ENCODE results near the gene KIR3DL1.
"Not testable (repeated sequence)": the region's sequence is repeated elsewhere in the genome, so short reads cannot be mapped to it uniquely, and the experiment has no call there.

The KIR3DL1 gene

GRCh38 chr19:54816251-54816650 is at the start of gene KIR3DL1:
Gene KIR3DL1, plus strand, starts transcription at chr19:54816468.
- not testable (repeated sequence) for DNase-seq

DNA sequence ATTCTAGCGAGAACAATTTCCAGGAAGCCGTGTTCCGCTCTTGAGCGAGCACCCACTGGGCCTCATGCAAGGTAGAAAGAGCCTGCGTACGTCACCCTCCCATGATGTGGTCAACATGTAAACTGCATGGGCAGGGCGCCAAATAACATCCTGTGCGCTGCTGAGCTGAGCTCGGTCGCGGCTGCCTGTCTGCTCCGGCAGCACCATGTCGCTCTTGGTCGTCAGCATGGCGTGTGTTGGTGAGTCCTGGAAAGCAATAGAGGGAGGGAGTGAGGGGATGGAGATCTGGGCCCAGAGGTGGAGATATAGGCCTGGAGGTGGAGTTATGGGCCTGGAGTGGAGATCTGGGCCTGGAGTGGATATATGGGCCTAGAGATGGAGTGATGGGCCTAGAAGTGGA is 46.6 kb upstream of the KIR3DL1 start, which contains the start of gene KIR2DL1:
TSS of gene KIR2DL1 (plus strand) at position 148 of the 400 bp plus-strand sequence. CDS start at position 206, 58 bp downstream.
- DNase-seq = not testable (repeated sequence)

DNA sequence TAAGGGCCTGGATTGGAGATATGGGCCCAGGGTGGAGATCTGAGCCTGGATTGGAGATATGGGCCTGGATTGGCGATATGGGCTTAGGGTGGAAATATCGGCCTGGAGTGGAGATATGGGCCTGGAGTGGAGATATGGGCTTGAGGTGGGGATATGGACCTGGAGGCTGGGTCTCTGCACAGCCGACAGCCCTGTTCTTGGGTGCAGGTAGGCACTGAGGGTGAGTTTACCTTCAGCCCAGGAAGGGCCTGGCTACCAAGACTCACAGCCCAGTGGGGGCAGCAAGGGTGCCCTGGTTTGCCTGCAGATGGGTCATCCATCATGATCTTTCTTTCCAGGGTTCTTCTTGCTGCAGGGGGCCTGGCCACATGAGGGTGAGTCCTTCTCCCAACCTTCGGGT is 45.8 kb upstream of the KIR3DL1 start:
- not testable (repeated sequence) for DNase-seq

- DNase-seq = not testable (repeated sequence)
Measured at GRCh38 chr19:54771018-54771960, 45.0 kb upstream of the KIR3DL1 start.

DNA sequence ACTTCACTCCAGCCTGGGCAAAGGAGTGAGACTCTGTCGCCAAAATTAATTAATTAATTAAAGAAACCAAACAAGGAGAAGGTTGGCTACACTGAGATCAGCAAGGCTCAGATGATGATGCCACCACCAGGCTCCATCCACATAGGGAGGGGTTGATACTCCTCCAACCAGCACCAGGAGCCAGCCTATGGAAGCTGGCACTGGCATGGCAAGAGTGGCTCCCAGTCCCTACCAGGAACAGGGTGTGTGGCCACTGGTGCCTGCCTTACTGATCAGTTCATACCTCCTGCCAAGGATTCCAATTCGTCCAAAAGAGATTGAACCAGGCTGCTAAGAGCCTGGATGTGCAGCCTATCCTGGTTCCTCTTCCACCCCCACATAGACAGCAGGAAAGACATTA is 43.6 kb upstream of the KIR3DL1 start:
- not testable (repeated sequence) for DNase-seq

DNA sequence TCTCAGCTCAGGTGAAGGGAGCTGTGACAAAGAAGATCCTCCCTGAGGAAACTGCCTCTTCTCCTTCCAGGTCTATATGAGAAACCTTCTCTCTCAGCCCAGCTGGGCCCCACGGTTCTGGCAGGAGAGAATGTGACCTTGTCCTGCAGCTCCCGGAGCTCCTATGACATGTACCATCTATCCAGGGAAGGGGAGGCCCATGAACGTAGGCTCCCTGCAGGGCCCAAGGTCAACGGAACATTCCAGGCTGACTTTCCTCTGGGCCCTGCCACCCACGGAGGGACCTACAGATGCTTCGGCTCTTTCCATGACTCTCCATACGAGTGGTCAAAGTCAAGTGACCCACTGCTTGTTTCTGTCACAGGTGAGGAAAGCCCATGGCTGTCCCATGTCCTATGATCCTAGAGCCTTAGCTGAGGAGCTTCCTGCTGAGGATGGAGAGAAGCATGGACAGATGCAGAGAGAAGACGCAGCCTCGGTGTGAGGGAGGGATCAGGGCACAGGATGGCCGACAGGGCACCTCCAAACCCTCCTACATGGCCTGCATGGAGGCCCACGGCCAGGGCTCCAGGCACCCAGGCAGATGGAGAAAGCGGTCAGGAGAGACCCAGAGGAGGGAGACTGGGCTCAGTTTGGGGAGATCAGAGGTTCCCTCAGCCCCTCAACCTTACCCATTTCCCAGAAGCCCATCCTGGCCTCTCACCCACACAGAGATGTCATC is 41.0 kb upstream of the KIR3DL1 start:
- not testable (repeated sequence) for DNase-seq

GRCh38 chr19:54775830-54776229 is 40.4 kb upstream of the KIR3DL1 start:
- DNase-seq = not testable (repeated sequence)

DNA sequence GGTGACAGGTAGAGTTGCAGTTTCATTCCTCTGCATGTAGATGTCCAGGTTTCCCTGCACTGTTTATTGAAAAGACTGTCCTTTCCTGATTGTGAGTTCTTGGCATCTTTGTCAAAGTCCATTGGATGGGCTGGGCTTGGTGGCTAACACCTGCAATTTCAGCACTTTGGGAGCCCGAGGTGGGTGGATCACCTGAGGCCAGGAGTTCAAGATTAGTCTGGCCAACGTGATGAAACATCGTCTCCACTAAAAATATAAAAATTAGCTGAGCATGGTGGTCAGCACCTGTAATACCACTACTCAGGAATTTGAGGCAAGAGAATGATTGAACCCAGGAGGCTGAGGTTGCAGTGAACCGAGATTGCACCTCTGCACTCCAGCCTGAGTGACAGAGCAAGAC is 38.4 kb upstream of the KIR3DL1 start:
- not testable (repeated sequence) for DNase-seq

GRCh38 chr19:54778896-54779295 is 37.4 kb upstream of the KIR3DL1 start:
- not testable (repeated sequence) for DNase-seq

- DNase-seq = not testable (repeated sequence)
Measured at GRCh38 chr19:54782916-54783315, 33.4 kb upstream of the KIR3DL1 start.

GRCh38 chr19:54786091-54786723 is 30.1 kb upstream of the KIR3DL1 start:
- DNase-seq = not testable (repeated sequence)

DNA sequence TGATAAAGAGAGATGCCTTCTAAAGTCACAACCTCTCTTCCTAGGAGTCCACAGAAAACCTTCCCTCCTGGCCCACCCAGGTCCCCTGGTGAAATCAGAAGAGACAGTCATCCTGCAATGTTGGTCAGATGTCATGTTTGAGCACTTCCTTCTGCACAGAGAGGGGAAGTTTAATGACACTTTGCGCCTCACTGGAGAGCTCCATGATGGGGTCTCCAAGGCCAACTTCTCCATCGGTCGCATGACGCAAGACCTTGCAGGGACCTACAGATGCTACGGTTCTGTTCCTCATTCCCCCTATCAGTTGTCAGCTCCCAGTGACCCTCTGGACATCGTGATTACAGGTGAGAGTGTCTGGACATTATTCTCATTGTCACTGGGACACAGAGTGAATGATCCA is 28.1 kb upstream of the KIR3DL1 start:
- DNase-seq = not testable (repeated sequence)

GRCh38 chr19:54790711-54791110 is 25.6 kb upstream of the KIR3DL1 start:
- DNase-seq = no peak

DNA sequence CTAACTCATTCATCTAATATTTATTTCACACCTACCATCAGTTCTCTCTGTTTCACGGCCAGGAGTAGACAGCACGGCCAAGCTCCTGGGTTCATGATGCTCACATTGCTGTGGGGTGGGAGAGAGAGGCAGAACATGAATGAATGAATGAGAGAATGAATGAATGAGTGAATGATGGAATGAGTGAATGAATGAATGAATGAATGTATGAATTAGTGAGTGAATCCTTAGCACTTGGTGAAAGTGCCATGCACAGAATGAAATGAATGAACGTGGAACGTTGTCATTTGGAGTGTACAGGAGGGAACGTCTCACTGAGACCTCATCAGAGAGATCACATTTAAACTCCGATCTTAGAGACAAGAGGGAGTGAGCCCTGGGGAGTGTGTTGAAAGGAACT is 24.8 kb upstream of the KIR3DL1 start:
- no peak for DNase-seq

DNA sequence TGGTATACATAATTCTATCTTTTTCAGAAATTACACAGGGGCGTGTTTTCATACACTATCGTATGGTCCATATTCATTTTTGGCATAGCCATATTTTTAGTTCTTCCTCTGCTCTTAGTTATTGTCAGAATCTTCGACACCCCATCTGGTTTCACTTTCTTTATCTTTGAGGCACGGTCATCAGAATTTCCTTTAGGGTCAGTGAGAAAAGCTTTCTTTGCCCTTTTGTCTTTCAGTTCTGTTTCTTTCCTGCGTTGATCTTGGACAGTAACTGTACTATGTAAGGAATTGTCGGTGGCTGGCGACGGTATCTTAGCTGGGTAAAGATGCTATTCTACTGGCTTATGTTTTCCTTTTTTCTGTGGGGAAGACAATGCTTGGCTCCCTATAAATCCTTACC is 23.5 kb upstream of the KIR3DL1 start:
- DNase-seq = no peak

DNA sequence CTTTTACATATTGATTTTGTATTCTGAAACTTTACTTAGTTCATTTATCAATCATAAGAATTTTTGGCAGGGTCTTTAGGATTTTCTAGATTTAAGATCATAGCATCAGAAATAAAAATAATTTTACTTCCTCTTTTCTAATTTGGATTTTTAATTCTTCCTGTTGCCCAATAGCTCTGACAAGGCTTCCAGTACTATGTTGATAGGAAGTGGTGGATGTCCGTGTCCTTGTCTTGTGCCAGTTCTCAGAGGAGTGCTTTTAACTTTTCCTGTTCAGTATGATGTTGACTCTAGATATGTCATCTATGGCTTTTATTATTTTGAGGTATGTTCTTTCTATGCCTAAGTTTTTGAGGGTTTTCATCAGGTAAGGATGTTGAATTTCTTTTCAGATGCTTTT is 20.5 kb upstream of the KIR3DL1 start:
- no peak for DNase-seq

GRCh38 chr19:54803410-54803809 is 12.9 kb upstream of the KIR3DL1 start, which contains the start of gene KIR2DL4:
Gene KIR2DL4, plus strand, starts transcription at chr19:54803610. Its CDS starts 42 bp downstream, at chr19:54803652.
- no peak for DNase-seq

DNA sequence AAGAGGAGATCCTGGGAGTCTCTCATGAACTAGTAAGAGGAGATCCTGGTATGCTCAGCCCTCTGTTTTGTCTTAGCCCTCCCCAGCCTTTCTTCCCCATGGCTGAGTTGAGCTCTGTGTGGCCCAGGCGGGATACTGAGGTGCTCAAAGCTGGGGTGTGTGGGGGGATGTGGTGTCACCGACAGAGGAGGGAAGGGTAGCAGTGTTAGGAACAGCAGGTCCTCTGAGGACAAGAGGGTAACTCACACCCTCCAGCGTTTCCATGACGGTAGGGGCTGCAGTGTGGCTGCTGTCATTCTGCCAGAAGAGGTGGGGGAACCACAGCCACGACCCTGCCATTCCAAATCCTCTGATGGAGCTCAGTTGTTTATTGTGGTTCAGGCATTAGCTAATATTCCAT is 12.2 kb upstream of the KIR3DL1 start:
- DNase-seq = no peak

GRCh38 chr19:54804571-54804970 is 11.7 kb upstream of the KIR3DL1 start:
- no peak for DNase-seq

DNA sequence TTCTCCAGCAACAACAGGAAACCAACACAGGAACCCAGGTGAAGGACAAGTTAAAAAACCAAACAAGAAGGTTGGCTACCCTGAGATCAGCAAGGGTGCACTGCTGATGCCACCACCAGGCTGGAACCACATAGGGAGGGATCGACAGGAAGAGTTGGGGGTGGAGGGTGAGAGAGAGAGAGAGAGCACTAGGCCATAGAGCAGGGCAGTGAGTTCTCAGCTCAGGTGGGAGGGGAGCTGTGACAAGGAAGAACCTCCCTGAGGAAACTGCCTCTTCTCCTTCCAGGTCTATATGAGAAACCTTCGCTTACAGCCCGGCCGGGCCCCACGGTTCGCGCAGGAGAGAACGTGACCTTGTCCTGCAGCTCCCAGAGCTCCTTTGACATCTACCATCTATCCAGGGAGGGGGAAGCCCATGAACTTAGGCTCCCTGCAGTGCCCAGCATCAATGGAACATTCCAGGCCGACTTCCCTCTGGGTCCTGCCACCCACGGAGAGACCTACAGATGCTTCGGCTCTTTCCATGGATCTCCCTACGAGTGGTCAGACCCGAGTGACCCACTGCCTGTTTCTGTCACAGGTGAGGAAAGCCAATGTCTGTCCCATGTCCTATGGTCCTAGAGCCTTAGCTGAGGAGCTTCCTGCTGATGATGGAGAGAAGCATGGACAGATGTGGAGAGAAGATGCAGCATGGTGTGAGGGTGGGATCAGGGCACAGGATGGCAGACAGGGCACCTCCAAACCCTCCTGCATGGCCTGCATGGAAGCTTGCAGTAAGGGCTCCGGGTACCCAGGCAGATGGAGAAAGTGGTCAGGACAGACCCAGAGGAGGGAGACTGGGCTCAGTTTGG is 10.4 kb upstream of the KIR3DL1 start:
- DNase-seq = no peak

DNA sequence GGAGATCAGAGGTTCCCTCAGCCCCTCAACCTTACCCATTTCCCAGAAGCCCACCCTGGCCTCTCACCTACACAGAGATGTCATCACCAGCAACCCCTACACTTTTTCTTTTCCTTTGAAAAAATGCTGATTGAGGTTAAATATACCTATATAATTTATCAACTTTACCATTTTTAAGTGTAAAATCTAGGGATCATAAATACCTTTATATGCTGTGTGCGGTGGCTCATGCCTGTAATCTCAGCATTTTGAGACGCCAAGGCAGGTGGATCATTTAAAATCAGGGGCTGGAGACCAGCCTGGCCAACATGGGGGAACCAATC is 9.8 kb upstream of the KIR3DL1 start:
- DNase-seq = no peak

DNA sequence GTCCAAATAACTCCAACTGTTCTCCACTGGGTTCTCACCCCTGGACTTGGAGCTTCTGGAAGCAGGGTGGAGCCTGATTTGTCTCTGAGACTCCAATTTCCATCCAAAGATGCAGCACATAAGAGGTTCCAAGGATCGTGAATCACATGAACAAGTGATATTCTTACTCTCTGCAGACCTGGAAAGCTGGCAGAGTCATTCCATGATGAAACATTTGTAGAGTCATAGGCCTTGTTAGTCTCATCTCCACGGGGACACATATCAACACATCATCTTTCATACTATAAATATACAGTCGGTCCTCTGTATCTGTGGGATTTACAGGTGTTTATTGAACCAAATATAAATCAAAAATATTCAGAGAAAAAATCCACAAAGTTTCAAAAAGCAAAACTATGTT is 1.7 kb upstream of the KIR3DL1 start:
- not testable (repeated sequence) for DNase-seq
